Measurements from ENCODE around the gene PRR9.

GRCh38 chr1:153248176-153248879 is 30.9 kb downstream of the PRR9 start:
- TF ChIP-seq CTCF (IDR thresholded peaks at IDR 0.05) (no peak), EZH2 (IDR thresholded peaks at IDR 0.05) (no peak)
